HTERT RPE-1 (cell line): ENCODE measurements around the gene CNKSR2.

Experiments
- in situ Hi-C: fragments of 300-500 bp; cut with MboI; formaldehyde crosslinking; loops from 4 replicates; pipeline ENCODE4 v1.14.3; 2020; ENCODE audit warnings: low sequenced_read_pairs

CNKSR2 gene

GRCh38 chrX:21662761-21663160 lies 288.5 kb downstream of the CNKSR2 start:
- in situ Hi-C loops, result no loop called here

DNA sequence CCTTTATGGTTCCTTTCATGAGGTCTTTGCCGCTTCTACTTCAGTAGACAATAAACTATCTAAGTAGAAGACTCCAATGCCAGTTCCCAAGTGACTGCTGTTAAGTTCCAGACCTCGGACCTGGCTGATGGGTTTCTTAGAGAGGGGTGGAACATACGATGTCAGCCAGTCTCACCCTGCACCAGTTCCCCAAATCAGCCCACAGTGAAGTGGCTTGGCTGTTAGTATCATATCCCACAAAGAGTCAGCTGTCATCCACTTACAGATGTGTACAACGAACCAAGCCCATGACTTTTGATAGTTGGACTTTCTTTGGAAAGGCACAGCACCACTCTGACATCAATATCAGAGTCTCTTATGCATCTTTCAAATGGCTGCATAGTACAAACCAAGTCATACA lies 292.0 kb downstream of the CNKSR2 start:
- in situ Hi-C loops, result no loop called here

DNA sequence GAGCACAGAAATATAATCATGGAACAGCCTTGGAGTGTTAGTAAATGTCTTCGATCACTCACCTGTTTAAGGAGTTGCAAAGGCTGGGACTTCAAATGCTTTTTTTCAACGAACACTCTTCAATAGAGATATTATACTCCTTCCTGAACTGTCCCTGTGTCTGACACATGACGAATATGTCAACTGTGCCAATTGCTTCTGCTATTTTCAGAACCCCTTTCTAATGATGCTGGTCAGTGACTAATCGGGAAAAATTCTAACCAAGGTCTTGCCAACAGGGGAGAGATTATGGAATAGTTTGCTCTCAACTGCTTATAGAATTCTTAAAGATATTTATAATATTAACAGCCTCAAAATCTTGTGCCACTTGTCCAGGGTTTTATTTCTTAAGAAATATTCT lies 292.5 kb downstream of the CNKSR2 start:
- in situ Hi-C loops, result no loop called here

DNA sequence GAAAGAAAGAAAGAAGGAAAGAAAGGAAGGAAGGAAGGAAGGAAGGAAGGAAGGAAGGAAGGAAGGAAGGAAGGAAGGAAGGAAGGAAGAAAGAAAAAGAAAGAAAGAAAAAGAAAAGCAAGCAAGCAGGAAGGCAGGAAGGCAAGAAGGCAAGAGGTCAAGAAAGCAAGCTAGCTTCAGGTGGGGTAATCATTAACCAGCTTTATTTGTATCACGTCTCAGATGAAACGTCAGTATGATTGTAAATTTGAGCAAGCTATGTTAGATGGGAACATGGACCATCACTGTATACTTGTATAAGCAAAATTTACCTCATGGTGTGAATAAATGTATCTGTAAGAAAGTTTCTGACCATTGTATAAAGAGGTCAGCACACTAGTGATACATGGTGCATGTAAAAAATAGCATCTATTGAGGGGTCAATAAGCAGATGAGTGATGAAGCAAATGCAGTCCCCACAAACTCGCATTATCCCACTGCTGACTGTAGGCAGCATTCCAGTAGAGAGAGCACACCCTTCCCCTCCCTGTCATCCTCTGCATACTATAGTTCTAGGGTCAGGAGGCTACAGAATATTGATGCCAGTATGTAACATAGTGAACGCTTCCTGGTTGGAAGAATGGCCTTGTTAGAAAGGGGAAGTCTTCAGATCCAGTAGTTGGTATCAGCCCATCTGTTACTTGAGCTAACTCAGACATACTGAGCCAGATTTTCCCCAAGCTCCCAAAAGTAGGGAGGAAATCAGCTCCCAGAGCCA lies 300.4 kb downstream of the CNKSR2 start:
- in situ Hi-C loops, result no loop called here

DNA sequence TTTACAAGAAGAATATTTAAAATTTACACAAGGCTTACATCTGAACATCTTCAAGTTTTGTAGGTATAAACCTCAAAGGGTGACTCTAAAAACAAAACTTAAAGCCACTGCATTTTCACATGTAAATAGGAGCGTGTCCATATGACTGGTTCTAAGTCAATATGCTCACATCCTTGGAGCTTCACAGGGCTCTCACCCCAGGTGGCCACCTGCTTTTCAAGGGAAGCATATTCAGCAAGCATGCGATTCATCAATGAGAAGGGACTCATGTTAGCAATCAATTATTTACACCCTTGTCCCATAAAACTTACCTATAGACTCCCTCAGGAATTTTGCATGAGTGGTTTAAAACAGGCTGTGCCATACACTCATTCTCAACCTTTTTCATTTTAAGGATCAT lies 301.7 kb downstream of the CNKSR2 start:
- in situ Hi-C loops, result no loop called here

DNA sequence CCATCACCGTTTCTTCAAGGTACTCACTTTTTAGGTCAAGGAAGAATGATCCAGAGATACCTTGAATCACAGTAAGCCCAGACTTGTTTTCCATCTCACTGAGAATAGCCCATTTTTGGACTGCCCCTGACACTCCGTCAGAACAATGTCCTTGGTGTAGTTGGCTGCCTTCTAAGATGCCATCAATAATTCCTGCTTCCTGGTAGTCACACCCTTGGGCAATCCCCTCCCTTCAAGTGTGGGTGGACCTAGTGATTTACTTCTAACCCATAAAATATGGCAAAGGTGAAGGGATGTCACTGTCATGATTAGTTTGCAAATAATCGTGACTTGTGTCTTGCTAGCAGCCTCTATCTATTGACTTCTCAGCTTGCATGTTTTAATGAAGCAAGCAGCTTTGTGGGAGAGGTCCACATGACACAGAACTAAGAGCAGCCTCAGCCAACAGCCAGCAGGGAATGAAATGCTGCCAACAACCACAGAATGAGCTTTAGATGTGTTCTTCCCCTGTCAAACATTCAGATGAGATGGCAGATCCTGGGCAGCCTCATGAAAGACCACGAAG lies 303.9 kb downstream of the CNKSR2 start:
- in situ Hi-C loops, result no loop called here

DNA sequence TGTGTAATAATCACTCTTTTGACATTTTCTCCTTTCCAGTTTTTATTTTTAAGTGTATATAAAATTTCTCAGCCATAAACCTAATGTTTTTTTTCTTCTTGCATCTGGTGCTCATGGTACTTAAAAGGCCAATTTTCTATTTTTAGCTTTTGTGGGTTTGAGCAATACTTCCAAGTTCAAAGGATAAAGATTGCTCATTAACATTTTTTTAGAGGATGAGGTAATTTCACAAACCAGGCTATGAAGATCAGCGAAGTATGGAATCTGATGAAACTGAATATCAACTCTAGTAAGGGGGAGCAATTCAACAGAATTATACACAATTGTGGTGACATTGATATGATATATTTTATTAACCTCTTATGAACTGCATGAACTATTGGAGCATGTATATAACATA lies 309.7 kb downstream of the CNKSR2 start:
- in situ Hi-C loops, result no loop called here

DNA sequence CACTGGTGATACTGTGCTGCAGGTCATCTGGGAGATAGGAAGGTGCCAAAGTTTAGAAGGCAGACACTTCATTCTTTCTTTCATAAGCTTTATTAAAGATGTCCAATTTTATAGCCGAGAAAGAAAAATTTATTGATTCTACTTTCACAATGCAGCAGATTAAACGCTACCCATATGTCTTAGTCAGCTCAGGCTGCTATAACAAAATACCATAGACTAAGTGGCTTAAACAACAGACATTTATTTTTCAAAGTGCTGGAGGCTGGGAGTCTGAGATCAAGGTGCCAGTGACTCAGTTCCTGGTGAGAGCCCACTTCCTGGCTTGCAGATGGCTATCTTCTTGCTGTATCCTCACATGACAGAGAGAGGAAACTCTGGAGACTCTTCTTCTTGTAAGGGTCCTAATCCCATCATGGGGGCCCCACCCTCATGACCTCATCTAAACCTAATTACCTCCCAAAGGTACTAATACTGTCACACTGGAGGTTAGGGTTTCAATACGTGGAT lies 317.3 kb downstream of the CNKSR2 start:
- in situ Hi-C loops, result no loop called here

GRCh38 chrX:21698272-21698671 lies 324.1 kb downstream of the CNKSR2 start:
- in situ Hi-C loops, result no loop called here

GRCh38 chrX:21699136-21699535 lies 324.9 kb downstream of the CNKSR2 start:
- in situ Hi-C loops, result no loop called here

GRCh38 chrX:21700275-21700674 lies 326.1 kb downstream of the CNKSR2 start:
- in situ Hi-C loops, result no loop called here

GRCh38 chrX:21700967-21701366 lies 326.7 kb downstream of the CNKSR2 start:
- in situ Hi-C loops, result no loop called here

DNA sequence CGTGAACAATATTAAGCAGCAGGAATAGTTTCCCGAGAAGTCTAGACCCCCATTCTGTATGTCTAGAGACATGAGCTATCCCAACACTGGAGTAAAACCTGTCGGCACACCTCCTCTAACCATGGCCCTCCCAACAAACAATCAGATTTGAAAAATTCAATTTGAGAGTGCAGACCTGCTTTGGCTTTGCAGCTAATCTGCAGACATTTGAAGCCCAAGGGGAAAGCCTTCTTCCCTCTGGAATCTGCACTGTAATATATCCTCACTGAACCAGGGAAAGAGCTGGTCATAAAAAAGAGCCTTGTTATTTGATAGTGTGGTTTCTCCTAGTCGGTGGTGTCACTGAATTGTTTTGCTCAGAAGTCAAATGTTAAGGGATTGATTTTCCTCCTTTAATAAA lies 328.5 kb downstream of the CNKSR2 start:
- in situ Hi-C loops, result no loop called here
